Astrocyte (in vitro differentiated cells and primary cell): ENCODE measurements around the gene COPZ2.

Source experiments
- EZH2 ChIP-seq: IDR thresholded peaks from 2 replicates; pipeline ENCODE4 v1.6.1; 2012; ENCODE audit warnings: mild to moderate bottlenecking, low read length, inconsistent platforms; ENCODE audit not compliant: insufficient read depth
- TF ChIP-seq, protein P1 (sequence below): IDR thresholded peaks from 2 replicates; pipeline ENCODE4 v1.5.1; 2011; ENCODE audit warnings: low read depth, mild to moderate bottlenecking, inconsistent platforms, low read length, moderate library complexity; ENCODE audit not compliant: insufficient read depth

DNA sequence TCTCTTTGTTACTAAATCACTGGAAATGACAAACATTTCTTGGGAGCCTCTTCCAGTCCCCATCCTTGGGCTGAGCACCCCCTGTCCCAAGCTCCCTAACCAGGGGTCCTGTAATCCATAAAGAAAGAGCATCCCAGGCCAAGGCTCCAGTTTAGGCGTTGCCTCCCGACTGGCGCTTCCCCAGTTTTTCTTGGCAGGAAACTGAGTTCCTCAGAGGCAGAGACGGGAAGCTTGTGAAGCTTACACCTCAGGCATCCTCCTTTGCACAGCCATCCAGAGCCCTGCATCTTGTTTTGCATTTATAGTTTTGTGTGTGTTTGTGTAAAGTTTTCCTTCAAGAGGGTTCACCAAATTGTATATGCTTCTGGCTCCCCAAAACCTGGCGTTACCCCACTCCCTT, 7.1 kb downstream of the COPZ2 start:
- TF ChIP-seq, protein P1, sequence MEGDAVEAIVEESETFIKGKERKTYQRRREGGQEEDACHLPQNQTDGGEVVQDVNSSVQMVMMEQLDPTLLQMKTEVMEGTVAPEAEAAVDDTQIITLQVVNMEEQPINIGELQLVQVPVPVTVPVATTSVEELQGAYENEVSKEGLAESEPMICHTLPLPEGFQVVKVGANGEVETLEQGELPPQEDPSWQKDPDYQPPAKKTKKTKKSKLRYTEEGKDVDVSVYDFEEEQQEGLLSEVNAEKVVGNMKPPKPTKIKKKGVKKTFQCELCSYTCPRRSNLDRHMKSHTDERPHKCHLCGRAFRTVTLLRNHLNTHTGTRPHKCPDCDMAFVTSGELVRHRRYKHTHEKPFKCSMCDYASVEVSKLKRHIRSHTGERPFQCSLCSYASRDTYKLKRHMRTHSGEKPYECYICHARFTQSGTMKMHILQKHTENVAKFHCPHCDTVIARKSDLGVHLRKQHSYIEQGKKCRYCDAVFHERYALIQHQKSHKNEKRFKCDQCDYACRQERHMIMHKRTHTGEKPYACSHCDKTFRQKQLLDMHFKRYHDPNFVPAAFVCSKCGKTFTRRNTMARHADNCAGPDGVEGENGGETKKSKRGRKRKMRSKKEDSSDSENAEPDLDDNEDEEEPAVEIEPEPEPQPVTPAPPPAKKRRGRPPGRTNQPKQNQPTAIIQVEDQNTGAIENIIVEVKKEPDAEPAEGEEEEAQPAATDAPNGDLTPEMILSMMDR: no peak
- no peak for TF ChIP-seq EZH2
